HEK293T (cell line): ENCODE data around the gene RHOU.

Experiments
- CTCF ChIA-PET: fragments of 350-600 bp; formaldehyde crosslinking; extraction: SDS; loops from one replicate; lab custom pipeline; 2021; ENCODE audit warnings: antibody characterized with exemption, inconsistent platforms; lab: Yijun Ruan, JAX
- POLR2A ChIA-PET: fragments of 350-600 bp; formaldehyde crosslinking; extraction: SDS; loops from one replicate; lab custom pipeline; 2020; ENCODE audit warnings: antibody characterized with exemption, inconsistent platforms; lab: Yijun Ruan, JAX
- DNase-seq: peaks from one replicate; pipeline ENCODE4 v3.0.0; 2012; ENCODE audit warnings: mixed read lengths; ENCODE audit errors: extremely low spot score
- ARNT ChIP-seq: fragments of 450-650 bp; IDR thresholded peaks from 2 replicates; pipeline ENCODE4 v1.6.1; 2017; ENCODE audit warnings: mild to moderate bottlenecking
- BHLHE40 ChIP-seq: fragments of 450-650 bp; IDR thresholded peaks from 2 replicates; pipeline ENCODE4 v1.6.1; 2016; ENCODE audit warnings: mild to moderate bottlenecking, moderate library complexity, borderline replicate concordance
- CTBP1 ChIP-seq: fragments of 450-650 bp; IDR thresholded peaks from 2 replicates; pipeline ENCODE4 v1.6.1; 2016; ENCODE audit warnings: borderline replicate concordance
- ELF4 ChIP-seq: fragments of 450-650 bp; IDR thresholded peaks from 2 replicates; pipeline ENCODE4 v1.6.1; 2017; ENCODE audit warnings: antibody characterized with exemption
- FOXA1 ChIP-seq: fragments of 450-650 bp; IDR thresholded peaks from 2 replicates; pipeline ENCODE4 v1.6.1; 2016; ENCODE audit warnings: mild to moderate bottlenecking
- FOXK2 ChIP-seq: fragments of 450-650 bp; IDR thresholded peaks from 2 replicates; pipeline ENCODE4 v1.6.1; 2016; ENCODE audit warnings: mild to moderate bottlenecking
- FOXM1 ChIP-seq: fragments of 450-650 bp; IDR thresholded peaks from 2 replicates; pipeline ENCODE4 v1.6.1; 2017; ENCODE audit warnings: mild to moderate bottlenecking, borderline replicate concordance
- HDGF ChIP-seq: fragments of 450-650 bp; IDR thresholded peaks from 2 replicates; pipeline ENCODE4 v1.6.1; 2017; ENCODE audit warnings: antibody characterized with exemption, borderline replicate concordance
- L3MBTL2 ChIP-seq: fragments of 450-650 bp; conservative IDR thresholded peaks from 2 replicates; pipeline ENCODE4 v1.6.1; 2016; ENCODE audit warnings: mild to moderate bottlenecking
- LEF1 ChIP-seq: fragments of 450-650 bp; IDR thresholded peaks from 2 replicates; pipeline ENCODE4 v1.6.1; 2017; ENCODE audit warnings: mild to moderate bottlenecking, borderline replicate concordance
- NFRKB ChIP-seq: fragments of 450-650 bp; IDR thresholded peaks from 2 replicates; pipeline ENCODE4 v1.6.1; 2016; ENCODE audit warnings: mild to moderate bottlenecking, moderate library complexity
- SP1 ChIP-seq: fragments of 450-650 bp; IDR thresholded peaks from 2 replicates; pipeline ENCODE4 v1.6.1; 2017
- SUZ12 ChIP-seq: fragments of 450-650 bp; IDR thresholded peaks from 2 replicates; pipeline ENCODE4 v1.6.1; 2016; ENCODE audit warnings: mild to moderate bottlenecking
- TARDBP ChIP-seq: fragments of 450-650 bp; IDR thresholded peaks from 2 replicates; pipeline ENCODE4 v1.6.1; 2016
- ZNF384 ChIP-seq: fragments of 450-650 bp; IDR thresholded peaks from 2 replicates; pipeline ENCODE4 v1.6.1; 2016
- TF ChIP-seq, protein P1 (sequence below): fragments of 450-650 bp; IDR thresholded peaks from 2 replicates; pipeline ENCODE4 v1.6.1; 2016

RHOU gene

DNA sequence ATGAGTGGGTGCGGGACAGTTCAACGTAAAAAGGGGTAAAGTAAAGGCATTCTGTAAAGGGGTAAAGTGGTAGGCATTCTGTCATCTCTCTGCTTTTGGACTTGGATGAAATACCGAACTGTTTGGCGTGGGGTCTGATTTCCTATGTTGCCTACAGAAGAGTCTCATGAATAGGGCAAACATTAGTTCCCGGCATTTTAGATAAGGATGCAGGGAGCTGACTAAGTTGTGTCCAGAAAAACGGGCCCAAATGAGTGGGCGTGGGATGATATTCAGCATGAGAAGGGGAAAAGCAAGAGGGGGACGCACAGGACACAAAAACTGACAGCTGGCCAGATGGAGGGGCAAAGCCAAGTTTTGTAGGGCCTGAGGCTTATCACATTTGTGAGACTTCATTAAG lies 2.9 kb upstream of the RHOU start:
- ChIA-PET CTCF (no interaction called here), POLR2A (no interaction called here)
- TF ChIP-seq ARNT (no peak), FOXM1 (no peak)
- no peak for DNase-seq

DNA sequence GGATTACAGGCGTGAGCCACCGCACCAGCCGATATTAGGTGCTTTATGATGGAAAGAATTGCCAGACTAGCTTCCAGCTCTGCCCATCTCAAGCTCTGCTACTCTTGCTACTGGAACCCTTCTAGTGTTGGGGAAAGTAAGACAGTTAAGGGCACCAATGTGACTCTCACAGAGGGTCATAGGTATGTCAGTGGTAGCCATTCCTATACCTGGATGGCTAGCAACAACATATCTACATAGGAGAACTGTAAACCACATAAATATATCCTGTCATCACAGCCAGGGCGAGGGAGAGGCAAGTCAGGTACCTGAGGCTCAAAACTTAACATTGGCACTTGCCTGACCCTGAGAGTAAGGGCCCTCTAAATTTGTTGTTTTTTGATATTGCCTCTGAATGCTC lies 1.7 kb upstream of the RHOU start:
- CTCF ChIA-PET: interaction anchor here (0.6 to 0.9 kb wide), 2 partner anchors 59 to 522 kb away, joined by 3 read pairs; no protein-coding TSS in a partner anchor
- no peak for DNase-seq
- TF ChIP-seq ELF4 (no peak), NFRKB (no peak), BHLHE40 (no peak), SP1 (no peak), FOXK2 (no peak), L3MBTL2 (no peak)
- TF ChIP-seq, protein P1, sequence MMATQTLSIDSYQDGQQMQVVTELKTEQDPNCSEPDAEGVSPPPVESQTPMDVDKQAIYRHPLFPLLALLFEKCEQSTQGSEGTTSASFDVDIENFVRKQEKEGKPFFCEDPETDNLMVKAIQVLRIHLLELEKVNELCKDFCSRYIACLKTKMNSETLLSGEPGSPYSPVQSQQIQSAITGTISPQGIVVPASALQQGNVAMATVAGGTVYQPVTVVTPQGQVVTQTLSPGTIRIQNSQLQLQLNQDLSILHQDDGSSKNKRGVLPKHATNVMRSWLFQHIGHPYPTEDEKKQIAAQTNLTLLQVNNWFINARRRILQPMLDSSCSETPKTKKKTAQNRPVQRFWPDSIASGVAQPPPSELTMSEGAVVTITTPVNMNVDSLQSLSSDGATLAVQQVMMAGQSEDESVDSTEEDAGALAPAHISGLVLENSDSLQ: no peak
- POLR2A ChIA-PET: interaction anchor here (1.5 kb wide), 1 partner anchor 105 kb away, joined by 3 read pairs; no protein-coding TSS in a partner anchor

DNA sequence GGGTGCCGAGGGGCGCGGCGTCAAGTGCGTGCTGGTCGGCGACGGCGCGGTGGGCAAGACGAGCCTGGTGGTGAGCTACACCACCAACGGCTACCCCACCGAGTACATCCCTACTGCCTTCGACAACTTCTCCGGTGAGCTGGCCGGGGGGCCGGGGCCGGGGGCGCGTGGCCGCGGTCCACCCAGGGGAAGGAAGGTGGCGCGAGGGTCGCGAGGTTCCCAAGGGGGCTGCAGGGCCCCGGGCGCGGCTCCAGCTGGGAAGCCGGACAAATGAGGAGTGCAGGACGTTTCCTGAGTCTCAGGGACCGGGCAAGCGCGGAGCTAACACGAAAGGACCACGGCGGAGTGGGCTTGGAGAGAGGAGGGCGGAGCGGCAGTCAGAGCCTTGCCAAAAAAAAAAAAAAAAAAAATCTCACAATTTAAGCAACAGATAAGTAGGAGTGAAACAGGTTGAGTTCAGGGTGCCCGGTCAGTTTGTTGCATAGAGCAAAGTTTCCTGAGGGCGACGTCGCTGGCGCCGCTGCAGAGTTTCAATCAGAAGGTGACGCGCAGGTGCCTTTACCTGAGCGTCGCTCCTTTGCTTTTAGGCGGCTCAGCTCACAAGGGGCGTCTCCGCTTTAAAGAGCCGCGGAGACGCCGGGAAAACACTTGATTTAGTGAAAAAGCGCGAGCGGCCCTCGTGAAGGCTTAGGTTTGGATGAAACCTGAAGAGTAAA lies 750 bp downstream of the RHOU start:
- ChIA-PET CTCF (interaction anchor here (0.6 to 1.8 kb wide), 6 partner anchors 67 to 386 kb away, joined by 3 to 9 read pairs (median 4); no protein-coding TSS in a partner anchor), POLR2A (interaction anchor here (0.7 to 2.3 kb wide), 9 partner anchors 40 to 493 kb away, joined by 3 to 8 read pairs (median 4); no protein-coding TSS in a partner anchor)
- no peak for TF ChIP-seq NFRKB
- peak; percentile 36 for TF ChIP-seq L3MBTL2
- peak; percentile 89 for TF ChIP-seq ZNF384
- no peak for TF ChIP-seq SUZ12
- peak; percentile 64 for DNase-seq

DNA sequence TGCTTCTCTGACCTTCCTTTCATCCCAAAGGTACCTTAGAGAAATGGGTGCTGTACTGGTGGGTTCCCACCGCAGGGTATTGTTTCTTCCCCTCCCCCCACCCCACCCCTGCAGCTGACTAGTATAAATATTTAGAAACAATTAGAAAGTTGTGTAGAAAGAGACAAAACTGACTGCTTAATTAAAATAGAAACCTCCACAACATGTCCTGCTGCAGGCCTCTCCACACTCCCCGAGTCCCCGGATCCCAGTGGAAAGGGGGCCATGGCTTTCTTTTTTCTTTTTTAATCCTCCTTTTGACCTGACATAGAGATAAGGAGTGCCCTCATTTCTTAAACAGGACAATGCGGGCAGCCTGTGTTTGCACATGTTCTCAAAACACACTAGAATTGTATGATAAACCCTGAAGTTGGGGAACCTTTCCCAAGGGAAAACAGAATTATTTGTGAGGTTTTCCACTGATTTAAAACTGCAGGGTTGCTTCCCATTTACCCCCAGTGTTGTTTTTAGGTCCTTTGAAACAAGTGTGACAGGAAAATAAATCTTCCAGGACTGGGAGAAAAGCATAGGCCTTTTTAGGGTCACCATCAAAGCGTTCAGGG lies 1.7 kb downstream of the RHOU start:
- POLR2A ChIA-PET: interaction anchor here (1.3 to 2.7 kb wide), 3 partner anchors 101 to 492 kb away, joined by 6 to 8 read pairs (median 7); no protein-coding TSS in a partner anchor
- no peak for DNase-seq
- TF ChIP-seq ZNF384 (no peak), TARDBP (no peak), HDGF (no peak), CTBP1 (no peak), FOXA1 (no peak)
- CTCF ChIA-PET: no interaction called here

DNA sequence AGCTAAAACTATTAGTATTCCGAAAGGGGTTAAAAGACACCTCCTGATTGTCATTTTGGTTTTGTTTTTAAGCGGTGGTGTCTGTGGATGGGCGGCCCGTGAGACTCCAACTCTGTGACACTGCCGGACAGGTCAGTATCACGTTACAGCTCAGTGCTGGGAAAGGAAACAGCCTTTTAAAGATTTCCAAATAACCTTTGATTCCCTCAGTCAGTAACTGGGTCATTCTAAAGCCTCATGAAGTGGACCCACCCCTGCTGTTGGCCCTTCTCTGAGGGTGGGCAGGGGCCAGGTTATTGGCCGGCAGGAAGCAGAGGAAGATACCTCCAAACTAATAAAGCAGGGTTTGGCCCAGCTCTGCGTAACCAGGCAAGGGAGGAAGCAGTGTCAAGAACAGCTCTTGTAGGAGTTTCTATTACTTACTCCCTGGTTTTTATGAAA lies 2.3 kb downstream of the RHOU start:
- DNase-seq: no peak
- ChIA-PET CTCF (no interaction called here), POLR2A (interaction anchor here (0.8 to 2.7 kb wide), 2 partner anchors 13 to 101 kb away, joined by 3 to 7 read pairs; no protein-coding TSS in a partner anchor)
- no peak for TF ChIP-seq LEF1
- TF ChIP-seq FOXK2: no peak
- no peak for TF ChIP-seq ELF4
- TF ChIP-seq, protein P1: no peak
- TF ChIP-seq FOXM1: no peak
- no peak for TF ChIP-seq FOXA1
- no peak for TF ChIP-seq ZNF384
- no peak for TF ChIP-seq NFRKB
- no peak for TF ChIP-seq HDGF
- no peak for TF ChIP-seq L3MBTL2
- no peak for TF ChIP-seq ARNT
- no peak for TF ChIP-seq TARDBP
- TF ChIP-seq SP1: no peak

DNA sequence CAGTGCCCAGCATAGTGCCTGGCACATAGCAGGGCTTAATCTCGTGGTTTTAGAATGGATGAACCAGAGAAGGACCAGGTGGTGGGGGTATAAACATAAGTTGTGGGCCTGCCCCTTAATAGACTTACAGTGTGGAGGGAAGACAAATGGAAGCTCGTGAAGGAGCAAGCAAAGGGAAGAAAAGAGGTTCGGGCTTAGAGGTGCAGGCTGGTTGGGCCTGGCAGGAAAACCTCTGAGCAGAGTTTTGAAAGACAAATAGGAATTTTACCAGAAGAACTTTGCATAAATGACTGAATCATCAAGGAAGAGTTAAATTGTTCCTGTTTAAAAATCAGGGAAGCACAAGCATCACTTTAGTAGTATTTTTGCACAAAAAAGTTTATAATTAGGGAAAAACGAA lies 4.5 kb downstream of the RHOU start:
- POLR2A ChIA-PET: interaction anchor here (1.1 to 2.7 kb wide), 2 partner anchors 98 to 489 kb away, joined by 3 to 7 read pairs; no protein-coding TSS in a partner anchor
- TF ChIP-seq FOXM1 (no peak), ELF4 (no peak), HDGF (no peak), ARNT (no peak), LEF1 (no peak), ZNF384 (no peak), TARDBP (no peak), CTBP1 (no peak), FOXA1 (no peak), NFRKB (no peak), SUZ12 (no peak)
- DNase-seq: no peak
- CTCF ChIA-PET: no interaction called here
